ENCODE measurements around the gene SMIM9.
"Not testable (repeated sequence)": the region's sequence is repeated elsewhere in the genome, so short reads cannot be mapped to it uniquely, and the experiment has no call there.

Gene SMIM9

GRCh38 chrX:154824638-154825037, 9.8 kb downstream of the SMIM9 start:
- no peak overlapping the region for H3K9ac ChIP-seq (ENCODE audit: low read depth, low read length)
- H3K36me3 ChIP-seq (ENCODE audit: insufficient read depth, low read length), result no peaks in the 10 kb centered on the region
- H3K9me3 ChIP-seq (ENCODE audit: control insufficient read depth, insufficient read depth, low read length), result no peaks in the 10 kb centered on the region; the same call in 1 of the 2 replicates
- H3K4me1 ChIP-seq (ENCODE audit: insufficient read depth, low read length), result peaks cover 24% of the 10 kb centered on the region

GRCh38 chrX:154822029-154822428, 12.4 kb downstream of the SMIM9 start:
- Histone ChIP-seq H3K9ac (ENCODE audit: low read depth, low read length) (no peak overlapping the region), H3K4me1 (ENCODE audit: insufficient read depth, low read length) (peaks cover 24% of the 10 kb centered on the region), H3K36me3 (ENCODE audit: insufficient read depth, low read length) (no peaks in the 10 kb centered on the region), H3K9me3 (ENCODE audit: control insufficient read depth, insufficient read depth, low read length) (peaks cover 3% of the 10 kb centered on the region)

- peaks cover 3% of the 10 kb centered on the region; the same call in 1 of the 2 replicates for H3K9me3 ChIP-seq (ENCODE audit: control insufficient read depth, insufficient read depth, low read length)
- H3K9ac ChIP-seq (ENCODE audit: low read depth, low read length), result no peak overlapping the region
- H3K36me3 ChIP-seq (ENCODE audit: insufficient read depth, low read length), result no peaks in the 10 kb centered on the region
- H3K4me1 ChIP-seq (ENCODE audit: insufficient read depth, low read length), result peaks cover 24% of the 10 kb centered on the region
These were observed 12.9 kb downstream of the SMIM9 start for GRCh38 chrX:154821523-154821922.

- Histone ChIP-seq H3K4me1 (ENCODE audit: insufficient read depth, low read length) (peaks cover 24% of the 10 kb centered on the region), H3K9ac (ENCODE audit: low read depth, low read length) (peak overlapping the region; percentile 16; the same call in 1 of the 2 replicates), H3K36me3 (ENCODE audit: insufficient read depth, low read length) (no peaks in the 10 kb centered on the region), H3K9me3 (ENCODE audit: control insufficient read depth, insufficient read depth, low read length) (peaks cover 3% of the 10 kb centered on the region)
These were observed 14.6 kb downstream of the SMIM9 start for GRCh38 chrX:154819771-154820341.

GRCh38 chrX:154818916-154819770, 15.3 kb downstream of the SMIM9 start:
- Histone ChIP-seq H3K9ac (ENCODE audit: low read depth, low read length) (0 out of 2 replicates have a peak overlapping the region, but pooled peaks have one; percentile 16), H3K4me1 (ENCODE audit: insufficient read depth, low read length) (peaks cover 24% of the 10 kb centered on the region), H3K36me3 (ENCODE audit: insufficient read depth, low read length) (no peaks in the 10 kb centered on the region), H3K9me3 (ENCODE audit: control insufficient read depth, insufficient read depth, low read length) (peaks cover 3% of the 10 kb centered on the region)

GRCh38 chrX:154817048-154817618, 17.3 kb downstream of the SMIM9 start:
- peaks cover 25% of the 10 kb centered on the region for H3K4me1 ChIP-seq (ENCODE audit: insufficient read depth, low read length)
- H3K9me3 ChIP-seq (ENCODE audit: control insufficient read depth, insufficient read depth, low read length); H3K36me3 ChIP-seq (ENCODE audit: insufficient read depth, low read length); H3K9ac ChIP-seq (ENCODE audit: low read depth, low read length): not testable (repeated sequence)

GRCh38 chrX:154816326-154816898, 18.1 kb downstream of the SMIM9 start:
- peaks cover 19% of the 10 kb centered on the region for H3K4me1 ChIP-seq (ENCODE audit: insufficient read depth, low read length)
- H3K9me3 ChIP-seq (ENCODE audit: control insufficient read depth, insufficient read depth, low read length); H3K36me3 ChIP-seq (ENCODE audit: insufficient read depth, low read length); H3K9ac ChIP-seq (ENCODE audit: low read depth, low read length): not testable (repeated sequence)

GRCh38 chrX:154815274-154815818, 19.1 kb downstream of the SMIM9 start:
- Histone ChIP-seq H3K9me3 (ENCODE audit: control insufficient read depth, insufficient read depth, low read length) (peaks cover 3% of the 10 kb centered on the region), H3K4me1 (ENCODE audit: insufficient read depth, low read length) (peaks cover 10% of the 10 kb centered on the region), H3K36me3 (ENCODE audit: insufficient read depth, low read length) (no peaks in the 10 kb centered on the region), H3K9ac (ENCODE audit: low read depth, low read length) (no peak overlapping the region)

GRCh38 chrX:154813801-154814200, 20.7 kb downstream of the SMIM9 start:
- Histone ChIP-seq H3K9ac (ENCODE audit: low read depth, low read length) (no peak overlapping the region), H3K9me3 (ENCODE audit: control insufficient read depth, insufficient read depth, low read length) (peaks cover 3% of the 10 kb centered on the region), H3K4me1 (ENCODE audit: insufficient read depth, low read length) (peaks cover 6% of the 10 kb centered on the region), H3K36me3 (ENCODE audit: insufficient read depth, low read length) (no peaks in the 10 kb centered on the region)

GRCh38 chrX:154812341-154813101, 21.9 kb downstream of the SMIM9 start:
- peaks cover 6% of the 10 kb centered on the region for H3K4me1 ChIP-seq (ENCODE audit: insufficient read depth, low read length)

GRCh38 chrX:154809939-154810665, 24.4 kb downstream of the SMIM9 start:
- Histone ChIP-seq H3K4me1 (ENCODE audit: insufficient read depth, low read length) (peaks cover 9% of the 10 kb centered on the region), H3K9ac (ENCODE audit: low read depth, low read length) (no peak overlapping the region), H3K36me3 (ENCODE audit: insufficient read depth, low read length) (no peaks in the 10 kb centered on the region), H3K9me3 (ENCODE audit: control insufficient read depth, insufficient read depth, low read length) (peaks cover 4% of the 10 kb centered on the region; the same call in 1 of the 2 replicates)

More at GRCh38 chrX:154812341-154813101, 21.9 kb downstream of the SMIM9 start:
- H3K9ac ChIP-seq (ENCODE audit: low read depth, low read length), result no peak overlapping the region
- no peaks in the 10 kb centered on the region for H3K36me3 ChIP-seq (ENCODE audit: insufficient read depth, low read length)
- H3K9me3 ChIP-seq (ENCODE audit: control insufficient read depth, insufficient read depth, low read length), result no peaks in the 10 kb centered on the region; the same call in 1 of the 2 replicates

- Histone ChIP-seq H3K36me3 (ENCODE audit: insufficient read depth, low read length) (no peaks in the 10 kb centered on the region), H3K9ac (ENCODE audit: low read depth, low read length) (no peak overlapping the region), H3K4me1 (ENCODE audit: insufficient read depth, low read length) (peaks cover 2% of the 10 kb centered on the region), H3K9me3 (ENCODE audit: control insufficient read depth, insufficient read depth, low read length) (peaks cover 4% of the 10 kb centered on the region; the same call in 1 of the 2 replicates)
These were observed 27.5 kb downstream of the SMIM9 start for GRCh38 chrX:154806837-154807501.

GRCh38 chrX:154805696-154806091, 28.8 kb downstream of the SMIM9 start:
- peaks cover 4% of the 10 kb centered on the region; the same call in 1 of the 2 replicates for H3K9me3 ChIP-seq (ENCODE audit: control insufficient read depth, insufficient read depth, low read length)
- H3K36me3 ChIP-seq (ENCODE audit: insufficient read depth, low read length), result no peaks in the 10 kb centered on the region
- peak overlapping the region; percentile 66 for H3K9ac ChIP-seq (ENCODE audit: low read depth, low read length)
- peaks cover 3% of the 10 kb centered on the region for H3K4me1 ChIP-seq (ENCODE audit: insufficient read depth, low read length)

All from ES-I3 (cell line).